ENCODE data around the gene RANBP3.

- TF ChIP-seq CTCF (IDR thresholded peaks at IDR 0.05), result no peak
- no peak for TF ChIP-seq ZFX (IDR thresholded peaks at IDR 0.05; ENCODE audit: borderline replicate concordance)
These were observed 59.4 kb downstream of the RANBP3 start for GRCh38 chr19:5918463-5919079.
